Tibial nerve (tissue), 4 donors: ENCODE measurements around the gene HSD17B14.

Source experiments
- EP300 ChIP-seq, 2 donors: sonication (generic); formaldehyde crosslinking; IDR thresholded peaks; one replicate each; pipeline ENCODE4 v1.6.1; 2017; ENCODE audit warnings: antibody characterized with exemption in 2 of 2, mild to moderate bottlenecking in 1 of 2
- POLR2A ChIP-seq, 2 donors: fragments of 450-650 bp; IDR thresholded peaks; one replicate each; pipeline ENCODE4 v1.6.1; 2017; ENCODE audit warnings: antibody characterized with exemption in 2 of 2, mild to moderate bottlenecking in 2 of 2, moderate library complexity in 2 of 2
- TF ChIP-seq, protein P1 (sequence below), 5 experiments: fragments of 200-600 bp in 3 of 5; fragments of 450-650 bp in 2 of 5; sonication (generic) in 3 of 5; IDR thresholded peaks; one replicate each; pipeline ENCODE4 v1.5.1; 2016 to 2019; ENCODE audit warnings: antibody characterized with exemption in 5 of 5, mild to moderate bottlenecking in 3 of 5, moderate library complexity in 2 of 5

DNA sequence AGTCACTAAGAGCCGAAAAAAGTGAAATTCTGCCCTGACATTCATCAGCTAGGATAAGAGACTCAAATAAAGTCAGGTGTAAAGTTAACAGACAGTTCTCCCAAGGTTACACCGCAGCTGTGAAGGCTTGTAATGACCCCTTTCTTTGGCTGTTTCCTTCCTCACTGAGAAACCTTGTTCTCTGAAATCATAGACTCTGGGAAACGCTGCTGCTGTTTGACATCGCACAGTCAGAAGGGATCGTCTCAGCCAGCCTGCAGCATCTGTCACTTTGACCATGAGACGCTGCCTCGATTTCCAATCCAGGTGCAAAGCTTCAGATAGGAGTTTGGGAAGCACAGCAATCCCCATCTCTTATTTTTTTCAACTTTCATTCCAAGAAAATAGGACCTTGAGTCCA lies 26.1 kb downstream of the HSD17B14 start:
- no peak for TF ChIP-seq POLR2A (IDR thresholded peaks at IDR 0.05)
- TF ChIP-seq, protein P1, sequence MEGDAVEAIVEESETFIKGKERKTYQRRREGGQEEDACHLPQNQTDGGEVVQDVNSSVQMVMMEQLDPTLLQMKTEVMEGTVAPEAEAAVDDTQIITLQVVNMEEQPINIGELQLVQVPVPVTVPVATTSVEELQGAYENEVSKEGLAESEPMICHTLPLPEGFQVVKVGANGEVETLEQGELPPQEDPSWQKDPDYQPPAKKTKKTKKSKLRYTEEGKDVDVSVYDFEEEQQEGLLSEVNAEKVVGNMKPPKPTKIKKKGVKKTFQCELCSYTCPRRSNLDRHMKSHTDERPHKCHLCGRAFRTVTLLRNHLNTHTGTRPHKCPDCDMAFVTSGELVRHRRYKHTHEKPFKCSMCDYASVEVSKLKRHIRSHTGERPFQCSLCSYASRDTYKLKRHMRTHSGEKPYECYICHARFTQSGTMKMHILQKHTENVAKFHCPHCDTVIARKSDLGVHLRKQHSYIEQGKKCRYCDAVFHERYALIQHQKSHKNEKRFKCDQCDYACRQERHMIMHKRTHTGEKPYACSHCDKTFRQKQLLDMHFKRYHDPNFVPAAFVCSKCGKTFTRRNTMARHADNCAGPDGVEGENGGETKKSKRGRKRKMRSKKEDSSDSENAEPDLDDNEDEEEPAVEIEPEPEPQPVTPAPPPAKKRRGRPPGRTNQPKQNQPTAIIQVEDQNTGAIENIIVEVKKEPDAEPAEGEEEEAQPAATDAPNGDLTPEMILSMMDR (IDR thresholded peaks at IDR 0.05): no peak
- TF ChIP-seq EP300 (IDR thresholded peaks at IDR 0.05): no peak
